ENCODE data around the gene RAX2.

The RAX2 gene

DNA sequence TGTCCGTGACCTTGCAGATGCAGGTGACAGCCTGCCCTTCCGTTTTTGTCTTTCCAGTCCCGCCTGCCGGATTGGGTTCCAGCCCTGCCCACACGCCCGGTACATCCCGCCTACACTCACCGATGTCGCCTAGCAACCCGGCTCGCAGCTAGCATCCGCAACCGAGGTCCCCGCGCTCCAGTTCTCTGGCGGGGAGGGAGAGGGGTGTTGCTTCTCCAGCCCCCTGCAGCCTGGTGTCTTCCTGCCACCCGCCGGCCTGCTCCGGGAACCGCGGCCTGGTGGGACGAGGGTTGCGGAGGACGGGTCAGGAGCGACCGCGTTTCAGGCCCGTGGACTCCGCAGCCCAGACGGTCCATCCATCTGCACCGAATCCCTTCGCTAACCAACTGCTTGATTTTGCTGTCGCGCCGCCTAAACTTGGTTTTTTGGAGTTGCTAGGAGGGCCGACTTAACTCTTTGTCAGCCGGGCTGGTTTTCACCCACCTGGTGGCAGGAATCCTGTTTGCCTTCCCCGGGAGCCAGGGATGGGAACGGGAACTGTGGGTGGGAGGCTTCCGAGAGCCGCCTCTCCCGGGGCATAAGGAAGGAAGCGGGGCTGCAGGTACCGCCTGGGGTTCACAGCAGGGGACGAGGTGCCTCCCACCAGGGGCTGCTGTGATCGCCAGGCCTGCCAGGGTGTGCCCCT, 29.5 kb upstream of the RAX2 start:
- DNase-seq (ENCODE audit: low read depth), result no peak

DNA sequence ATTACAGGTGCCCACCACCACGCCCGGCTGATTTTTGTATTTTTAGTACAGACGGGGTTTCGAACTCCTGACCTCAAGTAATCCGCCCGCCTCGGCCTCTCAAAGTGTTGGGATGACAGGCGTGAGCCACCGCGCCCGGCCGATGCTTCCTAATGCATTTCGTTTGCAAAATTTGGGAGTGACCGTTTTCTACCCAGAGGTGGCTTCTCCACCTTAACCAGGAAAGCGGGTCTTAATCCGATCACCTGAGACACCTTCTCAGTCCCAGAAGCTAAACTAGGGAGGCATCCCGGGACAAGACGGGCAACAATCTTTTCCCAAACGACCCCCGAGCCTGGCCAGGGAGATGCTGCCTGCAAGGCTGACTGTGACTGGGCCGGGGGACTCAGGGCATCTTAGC, 29.0 kb upstream of the RAX2 start:
- DNase-seq (ENCODE audit: low read depth), result no peak

DNA sequence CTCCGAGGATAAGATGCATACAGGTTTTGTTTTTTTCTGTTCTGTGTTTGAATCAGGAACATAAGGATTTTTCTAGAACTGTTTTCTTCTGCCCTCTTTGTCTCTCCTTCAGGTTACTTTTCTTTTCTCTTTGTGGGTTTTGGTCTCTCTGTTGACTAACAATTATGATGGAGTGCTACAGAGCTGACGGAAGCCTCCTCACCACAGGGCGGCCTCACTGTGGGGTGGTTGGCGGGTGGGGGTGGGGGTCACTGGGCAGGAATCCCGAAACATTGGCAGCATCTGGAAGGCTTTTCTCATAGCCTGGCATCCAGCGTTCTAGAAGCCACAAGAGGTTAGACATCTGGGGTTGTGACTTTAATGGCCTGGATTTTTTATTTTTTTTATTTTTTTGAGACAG, 26.1 kb upstream of the RAX2 start:
- DNase-seq (ENCODE audit: low read depth), result no peak

DNA sequence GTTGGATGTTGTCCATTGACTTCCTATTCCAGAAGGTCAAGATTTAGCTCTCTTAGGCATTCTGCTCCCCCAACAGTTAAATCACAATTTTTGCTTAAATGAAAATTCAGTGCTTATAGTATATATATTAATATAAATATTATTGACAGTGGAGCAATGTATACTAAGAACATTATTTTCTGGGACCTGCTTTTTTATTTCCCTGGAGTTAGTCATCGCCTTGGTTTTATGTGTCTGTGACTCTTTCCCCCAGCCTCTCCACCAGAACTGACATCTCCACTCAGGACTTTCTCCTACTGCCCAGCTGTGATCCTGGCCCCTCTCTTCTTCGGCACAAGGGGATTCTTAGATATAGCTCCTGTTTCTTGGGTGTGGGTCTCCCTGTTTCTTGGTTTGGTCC, 24.3 kb upstream of the RAX2 start:
- DNase-seq (ENCODE audit: low read depth), result no peak

DNA sequence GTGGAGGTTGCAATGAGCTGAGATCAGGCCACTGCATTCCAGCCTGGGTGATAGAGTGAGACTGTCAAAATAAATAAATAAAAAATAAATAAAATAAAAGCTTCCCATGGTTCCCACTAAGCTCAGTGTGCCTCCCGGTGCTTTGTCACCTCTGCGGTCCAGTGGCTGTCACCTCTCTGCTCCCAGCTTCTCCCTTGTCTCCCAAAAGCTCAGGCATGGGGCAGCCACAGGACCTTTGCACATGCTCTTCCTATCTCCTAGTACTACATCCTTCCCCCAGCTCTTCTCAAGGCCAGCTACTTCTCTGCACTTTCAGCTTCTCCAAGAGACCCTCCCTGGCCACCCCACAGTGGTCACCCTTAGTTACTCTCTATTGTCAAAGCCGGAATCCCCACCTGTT, 21.8 kb upstream of the RAX2 start:
- no peak for DNase-seq (ENCODE audit: low read depth)

DNA sequence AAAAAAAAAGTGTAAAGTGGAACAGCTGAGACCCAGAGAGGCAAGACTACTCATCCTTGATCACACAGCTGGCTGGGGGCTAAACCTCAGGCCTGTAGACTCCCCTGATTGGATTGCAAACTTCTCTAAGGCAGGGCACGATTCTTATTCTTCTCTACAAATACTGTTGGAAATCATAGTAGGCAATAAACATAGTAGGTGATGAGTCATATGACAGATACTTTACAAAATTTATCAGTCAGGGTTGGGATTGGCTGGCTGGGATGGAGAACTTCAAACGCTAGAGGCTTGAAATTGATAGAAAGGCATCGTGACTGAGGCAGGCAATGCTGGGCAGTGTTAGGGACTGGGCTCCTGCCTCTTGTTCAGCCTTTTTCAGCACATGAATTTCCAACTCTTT, 20.1 kb upstream of the RAX2 start:
- DNase-seq (ENCODE audit: low read depth), result no peak

DNA sequence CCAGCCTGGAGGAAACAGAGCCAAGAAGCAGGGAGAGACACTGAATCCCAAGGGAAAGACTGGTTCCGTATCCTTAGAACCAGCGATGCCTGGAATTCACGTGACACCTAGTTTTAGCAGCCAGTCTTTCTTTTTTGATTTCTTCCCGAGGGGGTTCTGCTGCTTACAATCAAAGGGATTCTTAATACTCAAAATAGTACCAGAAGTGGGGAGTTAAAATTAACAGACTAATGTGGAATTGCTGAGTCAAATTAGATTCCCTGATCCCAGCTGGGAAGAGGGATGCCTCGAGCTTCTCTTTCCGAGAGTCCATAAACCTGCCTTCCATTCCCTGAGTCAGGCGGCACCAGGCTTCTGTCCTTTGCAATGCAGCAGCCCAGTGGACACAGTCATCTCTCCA, 18.9 kb upstream of the RAX2 start:
- DNase-seq (ENCODE audit: low read depth), result no peak

DNA sequence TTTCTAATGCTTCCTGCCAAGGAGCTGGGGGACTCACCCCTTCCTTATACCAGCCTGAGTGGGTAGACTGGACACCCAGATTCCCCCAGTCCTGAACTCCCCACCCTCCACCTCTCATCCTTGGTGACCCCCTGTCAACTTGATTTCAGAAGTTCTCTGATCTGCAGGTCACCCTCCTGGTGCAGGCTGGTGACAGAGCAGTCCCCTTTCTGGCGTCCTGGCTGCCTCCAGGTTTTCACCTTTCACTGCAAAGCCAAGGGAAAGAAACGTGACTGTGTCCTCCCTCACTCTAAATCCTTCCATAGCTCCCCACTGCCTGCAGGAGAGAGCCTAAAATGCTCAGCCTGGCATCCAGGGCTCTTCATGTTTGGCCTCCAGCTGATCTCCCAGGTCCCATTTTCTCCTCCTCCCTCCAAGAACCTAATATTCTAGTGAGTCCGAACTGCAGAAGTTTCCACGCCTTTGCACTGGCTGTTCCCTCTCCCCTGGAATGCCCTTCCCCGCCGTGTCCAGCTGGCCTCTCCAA, 18.2 kb upstream of the RAX2 start:
- no peak for DNase-seq (ENCODE audit: low read depth)

DNA sequence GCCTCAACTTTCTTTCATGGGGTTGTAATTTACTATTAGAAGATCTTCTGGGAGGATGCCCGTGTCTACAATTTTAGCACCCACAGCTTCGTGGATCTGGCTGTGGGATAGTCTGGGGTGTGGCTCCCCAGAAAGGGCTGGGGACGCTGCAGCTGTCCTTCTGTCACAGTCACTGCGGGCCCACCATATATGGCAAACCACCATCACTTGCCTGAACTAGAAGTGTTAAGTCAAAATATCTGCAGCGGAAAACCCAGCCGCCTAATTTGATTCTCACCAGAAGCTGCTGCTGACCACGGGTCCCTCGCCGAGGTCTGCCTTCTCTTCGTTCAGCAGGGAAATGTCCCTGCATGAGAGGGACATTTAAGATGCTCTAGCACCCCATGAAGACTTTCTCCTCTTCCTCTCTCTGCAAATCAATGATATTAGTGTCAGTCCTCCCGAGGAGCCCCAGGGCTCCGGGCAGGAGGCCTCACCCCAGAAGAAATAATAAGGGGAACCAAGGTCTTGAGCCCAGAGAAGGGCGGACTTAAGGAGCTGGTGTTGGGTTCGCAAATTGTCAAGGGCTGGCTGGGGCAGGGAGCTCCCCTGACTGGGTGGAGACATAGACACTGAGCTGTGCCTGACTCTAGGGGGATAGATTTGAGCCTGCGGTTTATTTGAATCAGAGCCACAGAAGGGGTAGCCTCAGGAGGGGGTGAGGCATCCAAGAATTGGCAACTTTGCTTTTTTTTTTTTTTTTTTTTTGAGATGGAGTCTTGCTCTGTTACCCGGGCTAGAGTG, 17.2 kb upstream of the RAX2 start:
- DNase-seq (ENCODE audit: low read depth), result no peak

DNA sequence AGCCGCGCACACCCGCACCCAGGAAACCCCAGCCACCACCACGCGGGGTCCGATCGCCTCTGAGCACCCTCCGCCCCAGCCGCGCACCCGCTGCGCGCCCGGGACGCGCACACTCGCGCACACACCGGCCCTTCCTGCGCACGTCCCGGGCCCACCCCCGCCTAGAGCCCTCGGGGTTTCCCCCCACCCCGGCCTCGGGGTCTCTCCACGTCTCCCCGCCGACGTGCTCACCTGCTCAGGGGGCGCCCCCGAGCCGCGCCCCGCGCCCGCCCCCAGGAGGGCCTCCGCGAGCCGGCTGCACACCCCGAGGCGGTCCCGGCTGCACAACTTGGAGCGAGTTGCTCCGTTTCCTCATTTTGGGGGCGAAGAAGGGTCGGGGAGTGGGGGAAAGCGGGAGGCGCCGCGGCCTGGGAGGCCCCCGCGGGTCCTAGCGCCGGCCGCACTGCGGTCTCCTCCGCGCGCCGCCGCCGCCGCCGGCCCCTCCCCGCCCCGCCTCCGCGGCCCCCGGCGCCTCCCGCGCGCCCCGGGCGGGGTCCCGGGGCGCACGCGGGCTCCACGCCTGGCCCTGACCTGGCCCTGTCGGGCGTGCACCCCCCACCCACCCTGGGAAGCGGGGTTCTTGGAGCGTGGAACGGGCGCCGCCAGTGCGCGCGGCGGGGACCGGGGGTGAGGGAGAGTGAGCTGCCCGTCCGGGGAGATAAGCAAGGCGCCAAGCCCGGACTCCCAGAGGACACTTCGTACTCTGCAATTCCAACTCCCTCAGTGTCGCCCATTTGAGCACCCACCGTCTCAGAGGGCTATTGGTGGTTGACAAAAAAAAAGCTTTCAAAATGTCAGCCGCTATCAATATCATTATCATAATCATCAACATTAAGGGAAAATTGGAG, 14.2 kb upstream of the RAX2 start, which contains the start of gene MATK:
Gene MATK (minus strand): TSS at position 444 of the 887 bp plus-strand sequence. CDS start 1,246 bp downstream, outside the sequence.
- no peak for DNase-seq (ENCODE audit: low read depth)

DNA sequence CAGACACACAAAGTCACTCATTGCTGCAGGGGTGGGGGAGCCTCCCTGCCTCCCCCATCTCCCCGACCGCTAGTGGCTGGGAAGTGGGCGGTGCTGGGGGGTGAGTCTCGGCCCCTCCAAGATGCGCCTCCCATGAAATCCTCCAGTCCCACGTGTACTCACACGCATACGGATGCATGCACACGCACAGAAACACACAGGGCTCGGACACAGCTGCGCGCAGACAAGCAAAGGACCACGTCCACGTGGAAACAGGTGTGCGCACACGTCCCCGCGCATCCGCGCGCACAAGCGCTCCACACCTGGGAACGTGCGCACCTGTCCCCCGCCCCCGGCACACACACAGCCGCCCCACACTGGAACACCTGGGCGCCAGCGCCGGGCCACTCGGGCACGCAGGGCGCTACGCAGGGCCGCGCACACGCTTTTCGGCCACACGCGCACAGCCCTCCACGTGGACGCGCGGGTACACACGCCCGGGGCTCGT, 13.5 kb upstream of the RAX2 start:
- DNase-seq (ENCODE audit: low read depth), result no peak

DNA sequence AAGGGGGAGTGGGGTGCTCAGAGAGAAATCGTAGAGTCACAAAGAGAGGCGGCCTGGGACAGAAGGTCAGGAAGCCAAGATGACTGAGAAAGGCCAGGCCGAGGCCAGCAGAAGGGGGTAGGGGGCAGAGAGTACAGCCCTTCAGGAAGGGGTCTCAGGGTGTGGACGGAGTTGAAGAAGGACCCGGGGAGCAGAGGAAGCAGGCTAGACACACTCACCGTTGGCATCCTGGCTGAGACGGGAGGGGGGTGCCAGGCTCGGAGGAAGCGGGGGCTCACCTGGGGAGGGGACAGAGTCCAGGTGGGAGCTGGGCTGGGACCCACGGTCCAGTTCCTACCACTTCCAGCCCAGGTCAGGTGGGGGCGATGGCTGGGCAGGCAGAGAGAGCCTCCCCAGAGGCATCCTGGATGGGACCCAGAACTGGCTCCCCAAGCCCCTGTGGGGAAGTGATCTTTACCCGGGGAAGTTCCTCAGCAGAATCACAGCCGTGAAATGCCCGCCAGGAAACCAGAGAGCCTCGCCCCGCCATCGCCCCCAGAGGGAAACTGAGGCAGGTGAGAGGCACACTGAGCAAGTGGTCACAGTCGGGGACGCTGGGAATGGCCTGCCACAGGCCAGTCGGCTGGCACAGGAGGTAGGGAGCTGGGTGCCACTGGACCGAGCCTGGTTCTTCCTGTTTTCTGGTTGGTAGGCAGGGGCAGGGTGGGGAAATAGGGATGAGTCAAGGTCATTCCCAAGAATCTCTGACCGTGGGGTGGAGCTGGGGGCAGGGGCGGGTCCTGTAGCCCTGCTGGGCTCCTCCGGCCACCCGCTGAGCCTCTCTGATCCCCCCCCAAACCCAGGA, 12.8 kb upstream of the RAX2 start:
- no peak for DNase-seq (ENCODE audit: low read depth)

DNA sequence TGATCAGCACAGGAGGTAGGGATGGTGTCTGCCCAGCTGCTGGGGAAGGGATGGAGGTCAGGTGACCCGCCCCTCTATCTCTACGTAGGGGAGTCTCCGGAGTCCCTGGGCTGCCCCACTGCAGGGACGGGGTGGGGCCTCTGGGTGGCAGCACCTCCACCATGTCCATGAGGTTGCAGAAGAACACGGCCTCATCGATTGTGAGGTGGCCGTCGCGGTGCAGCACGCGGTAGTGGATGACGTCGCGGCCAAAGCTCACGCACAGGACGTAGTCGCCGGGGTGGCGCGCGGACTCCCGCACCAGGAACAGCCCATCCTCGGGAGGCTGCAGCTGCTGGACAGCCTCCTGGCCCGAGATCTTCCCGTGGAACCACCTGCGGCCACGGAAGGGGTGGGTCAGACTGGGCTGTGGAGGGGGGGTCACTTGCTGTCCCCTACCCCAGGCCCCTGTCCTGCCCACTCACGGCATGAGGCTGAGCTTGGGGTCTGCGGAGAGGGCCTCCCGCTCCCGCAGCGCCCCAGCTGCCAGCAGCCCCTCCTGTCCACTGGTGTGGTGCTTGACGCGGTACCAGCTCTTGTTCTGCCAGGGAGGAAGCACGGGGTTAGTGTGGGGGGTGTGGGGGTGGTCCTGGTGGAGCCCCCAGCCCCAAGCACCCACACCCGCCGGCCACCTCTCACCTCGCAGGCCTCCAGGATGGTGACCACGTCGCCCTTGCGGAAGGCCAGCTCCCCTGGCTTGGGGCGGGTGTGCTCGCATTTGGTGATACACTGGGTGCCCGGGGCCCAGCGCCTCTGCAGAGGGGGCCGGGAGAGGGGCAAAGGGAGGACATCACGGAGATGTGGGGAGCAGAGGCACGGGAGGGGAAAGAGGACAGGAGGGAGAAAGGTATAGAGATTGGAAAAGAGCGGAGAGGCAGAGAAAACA, 11.9 kb upstream of the RAX2 start:
- DNase-seq (ENCODE audit: low read depth), result no peak

DNA sequence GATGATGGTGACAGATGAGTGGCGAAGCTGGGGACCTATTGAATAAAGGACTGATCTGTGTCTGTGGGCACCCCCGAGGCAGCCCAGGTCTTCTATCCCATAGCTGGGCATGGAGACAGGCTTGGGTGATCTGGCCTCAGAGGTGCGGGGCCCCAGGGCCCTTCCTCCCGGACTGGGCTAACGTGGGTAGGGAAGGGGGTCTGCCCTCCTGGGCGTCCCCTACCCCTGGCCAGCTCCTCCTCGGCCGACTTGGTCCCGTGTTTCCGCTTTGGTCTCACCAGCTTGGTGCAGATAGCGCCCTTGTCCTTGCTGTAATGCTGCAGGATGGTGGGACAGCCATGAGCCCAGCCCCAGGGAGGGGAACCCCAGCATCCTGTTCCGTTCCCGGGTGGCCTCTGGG, 10.9 kb upstream of the RAX2 start:
- DNase-seq (ENCODE audit: low read depth), result no peak

DNA sequence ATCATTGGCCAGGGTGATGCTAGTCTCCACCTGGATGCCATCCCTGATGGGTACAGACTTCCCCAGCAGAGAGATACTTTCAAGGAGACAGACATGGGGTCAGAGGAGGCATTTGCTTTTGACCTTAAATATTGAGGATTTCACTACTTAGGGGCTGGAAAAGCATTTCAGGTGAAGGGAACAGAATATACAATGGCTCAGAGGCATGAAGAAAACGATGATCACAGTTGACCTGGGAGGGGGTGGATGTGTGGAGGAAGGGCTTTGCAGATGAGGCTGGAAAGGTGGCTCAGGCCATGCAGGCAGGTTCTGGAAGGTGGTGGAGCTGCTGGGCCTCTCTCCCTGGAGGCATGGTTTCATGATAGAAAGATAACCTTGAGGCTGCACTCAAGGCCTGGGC, 10.3 kb upstream of the RAX2 start:
- no peak for DNase-seq (ENCODE audit: low read depth)

DNA sequence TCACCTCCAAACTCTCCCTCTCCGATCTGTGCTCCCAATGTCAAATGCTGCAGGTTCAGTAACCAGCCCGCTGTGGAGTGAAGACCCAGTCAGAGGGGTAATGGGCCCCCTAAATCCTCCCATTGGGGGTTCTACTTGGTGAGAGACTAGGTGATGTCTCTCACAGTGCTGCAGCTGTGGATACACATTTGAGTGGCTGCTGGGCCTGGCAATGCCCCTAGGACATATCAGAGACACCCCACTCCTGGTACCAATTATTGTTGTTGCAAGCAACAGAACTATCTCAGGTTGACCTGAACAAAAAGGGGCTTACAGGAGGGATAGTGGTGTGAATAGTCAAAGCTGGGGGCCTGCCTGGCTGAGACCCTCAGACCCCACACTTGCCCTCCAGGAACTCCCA, 9.6 kb upstream of the RAX2 start:
- no peak for DNase-seq (ENCODE audit: low read depth)

DNA sequence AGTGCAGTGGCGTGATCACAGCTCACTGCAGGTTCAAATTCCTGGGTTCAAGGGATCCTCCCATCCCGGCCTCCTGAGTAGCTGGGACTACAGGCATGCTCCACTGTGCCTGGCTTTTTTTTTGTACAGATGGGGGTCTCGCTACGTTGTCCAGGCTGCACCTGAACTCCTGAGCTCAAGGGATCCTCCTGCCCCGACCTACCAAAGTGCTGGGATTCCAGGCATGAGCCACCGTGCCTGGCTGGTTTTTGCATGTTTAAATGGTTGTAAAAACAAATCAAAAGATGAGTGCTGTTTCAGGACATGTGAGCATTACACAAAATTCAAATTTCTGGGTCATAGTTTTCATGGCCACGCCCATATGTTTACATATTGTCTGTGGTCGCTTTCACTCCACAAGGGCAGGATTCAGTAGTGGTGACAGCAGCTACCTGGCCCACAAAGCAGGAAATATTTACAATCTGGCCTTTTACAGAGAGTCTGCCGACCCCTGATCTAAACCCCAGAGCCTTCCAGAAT, 8.8 kb upstream of the RAX2 start:
- DNase-seq (ENCODE audit: low read depth), result no peak

DNA sequence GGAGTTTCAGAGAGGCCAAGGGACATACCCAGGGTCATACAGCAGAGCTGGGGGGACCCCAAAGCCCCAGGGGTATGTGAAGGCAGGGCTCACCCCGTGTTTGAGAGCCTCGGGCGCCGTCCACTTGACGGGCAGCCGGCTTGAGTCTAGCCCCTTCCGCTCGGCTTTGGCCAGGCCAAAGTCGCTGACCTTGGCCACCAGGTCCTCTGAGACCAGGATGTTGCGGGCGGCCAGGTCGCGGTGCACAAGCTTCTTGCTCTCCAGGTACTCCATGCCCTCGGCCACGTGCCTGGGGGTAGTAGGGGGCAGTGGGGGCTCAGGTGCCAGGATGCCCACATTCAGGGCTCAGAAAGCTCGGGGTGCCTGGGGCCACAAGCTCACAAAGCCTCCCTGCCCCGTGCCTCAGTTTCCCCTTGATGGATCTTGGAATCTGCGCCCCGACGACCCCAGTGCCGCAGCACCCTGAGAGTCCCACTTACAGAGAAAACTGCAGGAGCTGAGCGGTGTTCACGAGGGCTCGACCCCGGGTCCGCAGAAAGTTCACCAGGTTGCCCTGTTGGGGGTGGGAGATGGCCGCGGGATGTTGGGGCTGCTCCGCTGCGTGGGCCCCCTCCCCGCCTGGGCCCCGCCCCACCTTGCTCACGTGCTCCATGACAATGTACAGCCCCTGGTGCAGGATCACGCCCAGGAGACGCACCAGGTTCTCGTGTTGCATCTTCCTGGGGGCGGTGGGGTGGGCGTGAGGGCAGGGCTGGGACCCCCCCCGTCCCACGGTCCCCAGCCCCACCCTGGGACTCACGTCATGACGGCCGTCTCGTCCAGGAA, 7.1 kb upstream of the RAX2 start:
- DNase-seq (ENCODE audit: low read depth), result no peak

Measured in stimulated activated CD8-positive, alpha-beta memory T cell treated with anti-CD3 and anti-CD28 coated beads, Interleukin-15, amount 100 ng/mL, for 1 hour (primary cell).